ENCODE data around the gene CKS1B. TPM values are rescaled to one million over a fixed set of nuclear protein-coding genes. Genes with fewer than 3 reads are reported as not detected.

The CKS1B gene
- total and polyA plus RNA-seq, 9 of the 15 experiments (the other 6 are each of a cell fraction or from before 2014, with no cell fraction given): 215 to 1,103 (median 460) TPM

DNA sequence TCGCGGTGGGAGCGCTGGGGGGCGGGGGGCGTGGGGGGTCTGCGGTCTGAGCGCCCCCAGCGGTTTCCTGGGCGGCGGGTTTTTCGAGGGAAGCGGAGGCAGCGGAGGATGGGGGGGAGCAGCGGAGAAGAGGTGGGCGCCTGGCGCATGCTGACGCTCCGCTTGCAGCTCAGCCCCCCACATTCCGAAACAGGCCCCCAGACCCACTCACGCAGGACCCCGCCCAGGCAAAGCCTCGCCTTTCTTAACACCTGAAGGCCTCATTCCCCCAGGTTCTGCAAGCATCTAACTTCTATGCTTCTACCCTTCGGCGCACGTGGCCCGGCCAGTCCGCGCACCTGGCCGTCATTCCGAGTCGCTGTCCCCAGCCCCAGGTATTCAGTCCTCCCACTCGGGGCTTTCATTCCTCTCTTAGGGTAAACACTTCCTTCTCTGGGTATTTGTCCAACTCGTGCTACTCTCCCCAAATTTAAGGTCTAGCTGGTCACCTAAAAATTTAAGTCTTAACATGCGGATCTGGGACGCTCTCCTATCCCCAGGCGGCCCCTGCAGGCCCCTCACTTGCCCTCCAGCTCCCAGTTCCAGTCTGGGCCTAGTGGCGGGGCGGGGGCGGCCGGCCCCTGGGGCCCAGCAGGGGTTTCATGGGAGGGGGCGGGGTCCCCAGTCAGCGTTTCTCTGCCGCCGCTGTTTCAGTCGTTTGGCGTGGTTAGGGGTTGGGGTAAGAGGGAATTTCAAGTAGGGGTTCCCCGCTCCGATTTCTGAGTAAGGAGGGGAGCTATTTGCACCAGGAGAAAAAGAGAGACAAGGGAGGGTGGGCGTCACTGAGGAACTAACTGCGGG lies 25.3 kb downstream of the CKS1B start (continued):
- TF ChIP-seq, protein P1, sequence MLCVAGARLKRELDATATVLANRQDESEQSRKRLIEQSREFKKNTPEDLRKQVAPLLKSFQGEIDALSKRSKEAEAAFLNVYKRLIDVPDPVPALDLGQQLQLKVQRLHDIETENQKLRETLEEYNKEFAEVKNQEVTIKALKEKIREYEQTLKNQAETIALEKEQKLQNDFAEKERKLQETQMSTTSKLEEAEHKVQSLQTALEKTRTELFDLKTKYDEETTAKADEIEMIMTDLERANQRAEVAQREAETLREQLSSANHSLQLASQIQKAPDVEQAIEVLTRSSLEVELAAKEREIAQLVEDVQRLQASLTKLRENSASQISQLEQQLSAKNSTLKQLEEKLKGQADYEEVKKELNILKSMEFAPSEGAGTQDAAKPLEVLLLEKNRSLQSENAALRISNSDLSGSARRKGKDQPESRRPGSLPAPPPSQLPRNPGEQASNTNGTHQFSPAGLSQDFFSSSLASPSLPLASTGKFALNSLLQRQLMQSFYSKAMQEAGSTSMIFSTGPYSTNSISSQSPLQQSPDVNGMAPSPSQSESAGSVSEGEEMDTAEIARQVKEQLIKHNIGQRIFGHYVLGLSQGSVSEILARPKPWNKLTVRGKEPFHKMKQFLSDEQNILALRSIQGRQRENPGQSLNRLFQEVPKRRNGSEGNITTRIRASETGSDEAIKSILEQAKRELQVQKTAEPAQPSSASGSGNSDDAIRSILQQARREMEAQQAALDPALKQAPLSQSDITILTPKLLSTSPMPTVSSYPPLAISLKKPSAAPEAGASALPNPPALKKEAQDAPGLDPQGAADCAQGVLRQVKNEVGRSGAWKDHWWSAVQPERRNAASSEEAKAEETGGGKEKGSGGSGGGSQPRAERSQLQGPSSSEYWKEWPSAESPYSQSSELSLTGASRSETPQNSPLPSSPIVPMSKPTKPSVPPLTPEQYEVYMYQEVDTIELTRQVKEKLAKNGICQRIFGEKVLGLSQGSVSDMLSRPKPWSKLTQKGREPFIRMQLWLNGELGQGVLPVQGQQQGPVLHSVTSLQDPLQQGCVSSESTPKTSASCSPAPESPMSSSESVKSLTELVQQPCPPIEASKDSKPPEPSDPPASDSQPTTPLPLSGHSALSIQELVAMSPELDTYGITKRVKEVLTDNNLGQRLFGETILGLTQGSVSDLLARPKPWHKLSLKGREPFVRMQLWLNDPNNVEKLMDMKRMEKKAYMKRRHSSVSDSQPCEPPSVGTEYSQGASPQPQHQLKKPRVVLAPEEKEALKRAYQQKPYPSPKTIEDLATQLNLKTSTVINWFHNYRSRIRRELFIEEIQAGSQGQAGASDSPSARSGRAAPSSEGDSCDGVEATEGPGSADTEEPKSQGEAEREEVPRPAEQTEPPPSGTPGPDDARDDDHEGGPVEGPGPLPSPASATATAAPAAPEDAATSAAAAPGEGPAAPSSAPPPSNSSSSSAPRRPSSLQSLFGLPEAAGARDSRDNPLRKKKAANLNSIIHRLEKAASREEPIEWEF (CRISPR knock-in tag; IDR thresholded peaks at IDR 0.05): peak; percentile 79; the same call in 1 of the 2 replicates
- TF ChIP-seq BACH1 (tag; IDR thresholded peaks at IDR 0.05) (no peak), NFE2L1 (tag; IDR thresholded peaks at IDR 0.05; ENCODE audit: borderline replicate concordance, low read depth) (no peak), ZNF551 (CRISPR knock-in tag; IDR thresholded peaks at IDR 0.05) (no peak), NCOR1 (IDR thresholded peaks at IDR 0.05) (peak; percentile 43), CREBBP (IDR thresholded peaks at IDR 0.05; ENCODE audit: low read depth, low read length) (no peak), ZEB2 (IDR thresholded peaks at IDR 0.05) (peak; percentile 82; the same call in 1 of the 2 replicates)
- TF ChIP-seq, protein P2, sequence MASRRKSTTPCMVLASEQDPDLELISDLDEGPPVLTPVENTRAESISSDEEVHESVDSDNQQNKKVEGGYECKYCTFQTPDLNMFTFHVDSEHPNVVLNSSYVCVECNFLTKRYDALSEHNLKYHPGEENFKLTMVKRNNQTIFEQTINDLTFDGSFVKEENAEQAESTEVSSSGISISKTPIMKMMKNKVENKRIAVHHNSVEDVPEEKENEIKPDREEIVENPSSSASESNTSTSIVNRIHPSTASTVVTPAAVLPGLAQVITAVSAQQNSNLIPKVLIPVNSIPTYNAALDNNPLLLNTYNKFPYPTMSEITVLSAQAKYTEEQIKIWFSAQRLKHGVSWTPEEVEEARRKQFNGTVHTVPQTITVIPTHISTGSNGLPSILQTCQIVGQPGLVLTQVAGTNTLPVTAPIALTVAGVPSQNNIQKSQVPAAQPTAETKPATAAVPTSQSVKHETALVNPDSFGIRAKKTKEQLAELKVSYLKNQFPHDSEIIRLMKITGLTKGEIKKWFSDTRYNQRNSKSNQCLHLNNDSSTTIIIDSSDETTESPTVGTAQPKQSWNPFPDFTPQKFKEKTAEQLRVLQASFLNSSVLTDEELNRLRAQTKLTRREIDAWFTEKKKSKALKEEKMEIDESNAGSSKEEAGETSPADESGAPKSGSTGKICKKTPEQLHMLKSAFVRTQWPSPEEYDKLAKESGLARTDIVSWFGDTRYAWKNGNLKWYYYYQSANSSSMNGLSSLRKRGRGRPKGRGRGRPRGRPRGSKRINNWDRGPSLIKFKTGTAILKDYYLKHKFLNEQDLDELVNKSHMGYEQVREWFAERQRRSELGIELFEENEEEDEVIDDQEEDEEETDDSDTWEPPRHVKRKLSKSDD (conservative IDR thresholded peaks at IDR 0.05; ENCODE audit: low read length): no peak
- TF ChIP-seq, protein P3, sequence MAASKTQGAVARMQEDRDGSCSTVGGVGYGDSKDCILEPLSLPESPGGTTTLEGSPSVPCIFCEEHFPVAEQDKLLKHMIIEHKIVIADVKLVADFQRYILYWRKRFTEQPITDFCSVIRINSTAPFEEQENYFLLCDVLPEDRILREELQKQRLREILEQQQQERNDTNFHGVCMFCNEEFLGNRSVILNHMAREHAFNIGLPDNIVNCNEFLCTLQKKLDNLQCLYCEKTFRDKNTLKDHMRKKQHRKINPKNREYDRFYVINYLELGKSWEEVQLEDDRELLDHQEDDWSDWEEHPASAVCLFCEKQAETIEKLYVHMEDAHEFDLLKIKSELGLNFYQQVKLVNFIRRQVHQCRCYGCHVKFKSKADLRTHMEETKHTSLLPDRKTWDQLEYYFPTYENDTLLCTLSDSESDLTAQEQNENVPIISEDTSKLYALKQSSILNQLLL (CRISPR knock-in tag; IDR thresholded peaks at IDR 0.05; ENCODE audit: borderline replicate concordance): no peak
- TF ChIP-seq, protein P4, sequence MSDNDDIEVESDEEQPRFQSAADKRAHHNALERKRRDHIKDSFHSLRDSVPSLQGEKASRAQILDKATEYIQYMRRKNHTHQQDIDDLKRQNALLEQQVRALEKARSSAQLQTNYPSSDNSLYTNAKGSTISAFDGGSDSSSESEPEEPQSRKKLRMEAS (CRISPR knock-in tag; IDR thresholded peaks at IDR 0.05): peak; percentile 94
- TF ChIP-seq, protein P5, sequence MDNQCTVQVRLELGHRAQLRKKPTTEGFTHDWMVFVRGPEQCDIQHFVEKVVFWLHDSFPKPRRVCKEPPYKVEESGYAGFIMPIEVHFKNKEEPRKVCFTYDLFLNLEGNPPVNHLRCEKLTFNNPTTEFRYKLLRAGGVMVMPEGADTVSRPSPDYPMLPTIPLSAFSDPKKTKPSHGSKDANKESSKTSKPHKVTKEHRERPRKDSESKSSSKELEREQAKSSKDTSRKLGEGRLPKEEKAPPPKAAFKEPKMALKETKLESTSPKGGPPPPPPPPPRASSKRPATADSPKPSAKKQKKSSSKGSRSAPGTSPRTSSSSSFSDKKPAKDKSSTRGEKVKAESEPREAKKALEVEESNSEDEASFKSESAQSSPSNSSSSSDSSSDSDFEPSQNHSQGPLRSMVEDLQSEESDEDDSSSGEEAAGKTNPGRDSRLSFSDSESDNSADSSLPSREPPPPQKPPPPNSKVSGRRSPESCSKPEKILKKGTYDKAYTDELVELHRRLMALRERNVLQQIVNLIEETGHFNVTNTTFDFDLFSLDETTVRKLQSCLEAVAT (IDR thresholded peaks at IDR 0.05): peak in 1 of 2 experiments; percentile 46; a peak in 1 of 4 replicates
- TF ChIP-seq, protein P6, sequence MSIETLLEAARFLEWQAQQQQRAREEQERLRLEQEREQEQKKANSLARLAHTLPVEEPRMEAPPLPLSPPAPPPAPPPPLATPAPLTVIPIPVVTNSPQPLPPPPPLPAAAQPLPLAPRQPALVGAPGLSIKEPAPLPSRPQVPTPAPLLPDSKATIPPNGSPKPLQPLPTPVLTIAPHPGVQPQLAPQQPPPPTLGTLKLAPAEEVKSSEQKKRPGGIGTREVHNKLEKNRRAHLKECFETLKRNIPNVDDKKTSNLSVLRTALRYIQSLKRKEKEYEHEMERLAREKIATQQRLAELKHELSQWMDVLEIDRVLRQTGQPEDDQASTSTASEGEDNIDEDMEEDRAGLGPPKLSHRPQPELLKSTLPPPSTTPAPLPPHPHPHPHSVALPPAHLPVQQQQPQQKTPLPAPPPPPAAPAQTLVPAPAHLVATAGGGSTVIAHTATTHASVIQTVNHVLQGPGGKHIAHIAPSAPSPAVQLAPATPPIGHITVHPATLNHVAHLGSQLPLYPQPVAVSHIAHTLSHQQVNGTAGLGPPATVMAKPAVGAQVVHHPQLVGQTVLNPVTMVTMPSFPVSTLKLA (conservative IDR thresholded peaks at IDR 0.05): peak; percentile 88
